HG03521 (cell line): ENCODE measurements around the gene DNAJC5G.
"Not testable (repeated sequence)": the region's sequence is repeated elsewhere in the genome, so short reads cannot be mapped to it uniquely, and the experiment has no call there.

Experiments
- ATAC-seq: cut with Tn5 transposase; IDR thresholded peaks from one replicate; pipeline ENCODE4 v1.9.1; 2021; ENCODE audit warnings: mild to moderate bottlenecking, moderate library complexity; ENCODE audit not compliant: unreplicated experiment

Gene DNAJC5G

GRCh38 chr2:27272537-27273522 is 2.4 kb upstream of the DNAJC5G start:
- ATAC-seq: not testable (repeated sequence)

GRCh38 chr2:27278010-27278409 is 2.8 kb downstream of the DNAJC5G start:
- ATAC-seq: no peak

GRCh38 chr2:27280826-27281225 is 5.6 kb downstream of the DNAJC5G start:
- no peak for ATAC-seq

- no peak for ATAC-seq
Observed at GRCh38 chr2:27281442-27281841, 6.2 kb downstream of the DNAJC5G start.

GRCh38 chr2:27281855-27282559 is 6.8 kb downstream of the DNAJC5G start, which contains the start of gene TRIM54:
TSS of gene TRIM54 (plus strand) at chr2:27282429. CDS start at chr2:27282732, 303 bp downstream.
- ATAC-seq: no peak

- ATAC-seq: no peak
Observed at GRCh38 chr2:27282892-27283291, 7.7 kb downstream of the DNAJC5G start.

- no peak for ATAC-seq
Observed at GRCh38 chr2:27284996-27285395, 9.8 kb downstream of the DNAJC5G start.

- ATAC-seq: no peak
Observed at GRCh38 chr2:27285481-27285880, 10.2 kb downstream of the DNAJC5G start.

- ATAC-seq: no peak
Observed at GRCh38 chr2:27288610-27289009, 13.4 kb downstream of the DNAJC5G start.

GRCh38 chr2:27290549-27290948 is 15.3 kb downstream of the DNAJC5G start:
- no peak for ATAC-seq

GRCh38 chr2:27291865-27292264 is 16.6 kb downstream of the DNAJC5G start:
- no peak for ATAC-seq

GRCh38 chr2:27294928-27295327 is 19.7 kb downstream of the DNAJC5G start:
- no peak for ATAC-seq

- no peak for ATAC-seq
Observed at GRCh38 chr2:27296481-27296880, 21.2 kb downstream of the DNAJC5G start.

- ATAC-seq: no peak
Observed at GRCh38 chr2:27297195-27297594, 22.0 kb downstream of the DNAJC5G start.

- ATAC-seq: no peak
Observed at GRCh38 chr2:27298391-27299080, 23.3 kb downstream of the DNAJC5G start.

GRCh38 chr2:27300606-27301005 is 25.4 kb downstream of the DNAJC5G start:
- ATAC-seq: not testable (repeated sequence)

- ATAC-seq: no peak
Observed at GRCh38 chr2:27303093-27304025, 28.1 kb downstream of the DNAJC5G start.

- no peak for ATAC-seq
Observed at GRCh38 chr2:27304488-27305240, 29.4 kb downstream of the DNAJC5G start.

- no peak for ATAC-seq
Observed at GRCh38 chr2:27305516-27305915, 30.3 kb downstream of the DNAJC5G start.
